B cell (primary cell): ENCODE results near the gene TENM3.

Experiments used
- EZH2 ChIP-seq: IDR thresholded peaks from 2 replicates; pipeline ENCODE4 v1.6.1; 2012; ENCODE audit warnings: borderline replicate concordance, low read depth, mild to moderate bottlenecking, moderate library complexity, low read length; ENCODE audit not compliant: insufficient read depth, poor library complexity, severe bottlenecking
- TF ChIP-seq, protein P1 (sequence below): fragments of 200-600 bp; IDR thresholded peaks from one replicate; pipeline ENCODE4 v1.8.0; 2022; ENCODE audit warnings: antibody characterized with exemption, mild to moderate bottlenecking

DNA sequence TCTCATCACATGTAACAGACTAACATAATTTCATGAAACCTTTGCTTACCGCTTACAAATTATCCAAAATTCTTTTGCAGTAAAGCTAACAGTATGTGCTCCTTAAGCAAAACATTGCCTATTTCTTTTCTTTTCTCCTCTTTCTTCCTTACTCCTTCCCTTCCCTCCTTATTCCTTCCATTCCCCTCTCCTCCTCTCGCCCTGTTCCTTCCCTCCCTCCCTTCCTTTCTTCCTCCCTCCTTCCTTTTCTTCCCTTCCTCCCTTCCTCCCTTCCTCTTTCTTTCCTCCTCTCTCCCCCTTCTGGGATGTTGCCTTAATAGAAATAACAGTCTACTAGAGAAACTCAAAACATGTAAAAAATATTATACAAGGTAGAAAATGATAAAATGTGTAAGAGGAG, 246.4 kb downstream of the TENM3 start:
- TF ChIP-seq, protein P1, sequence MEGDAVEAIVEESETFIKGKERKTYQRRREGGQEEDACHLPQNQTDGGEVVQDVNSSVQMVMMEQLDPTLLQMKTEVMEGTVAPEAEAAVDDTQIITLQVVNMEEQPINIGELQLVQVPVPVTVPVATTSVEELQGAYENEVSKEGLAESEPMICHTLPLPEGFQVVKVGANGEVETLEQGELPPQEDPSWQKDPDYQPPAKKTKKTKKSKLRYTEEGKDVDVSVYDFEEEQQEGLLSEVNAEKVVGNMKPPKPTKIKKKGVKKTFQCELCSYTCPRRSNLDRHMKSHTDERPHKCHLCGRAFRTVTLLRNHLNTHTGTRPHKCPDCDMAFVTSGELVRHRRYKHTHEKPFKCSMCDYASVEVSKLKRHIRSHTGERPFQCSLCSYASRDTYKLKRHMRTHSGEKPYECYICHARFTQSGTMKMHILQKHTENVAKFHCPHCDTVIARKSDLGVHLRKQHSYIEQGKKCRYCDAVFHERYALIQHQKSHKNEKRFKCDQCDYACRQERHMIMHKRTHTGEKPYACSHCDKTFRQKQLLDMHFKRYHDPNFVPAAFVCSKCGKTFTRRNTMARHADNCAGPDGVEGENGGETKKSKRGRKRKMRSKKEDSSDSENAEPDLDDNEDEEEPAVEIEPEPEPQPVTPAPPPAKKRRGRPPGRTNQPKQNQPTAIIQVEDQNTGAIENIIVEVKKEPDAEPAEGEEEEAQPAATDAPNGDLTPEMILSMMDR: no peak
- no peak for TF ChIP-seq EZH2
